HepG2 (cell line): ENCODE measurements around the gene PARP2. TPM values are rescaled to one million over a fixed set of nuclear protein-coding genes. Genes with fewer than 3 reads are reported as not detected.
A peak's percentile ranks its signal among the peaks of the same experiment; 100 is the strongest.

Experiments
- GATA4 ChIP-seq: sonication (generic); IDR thresholded peaks from 2 replicates; pipeline ENCODE4 v1.6.1; 2016; ENCODE audit warnings: antibody characterized with exemption, low read depth, borderline replicate concordance
- HNRNPUL1 ChIP-seq: fragments of 200-400 bp; formaldehyde crosslinking; IDR thresholded peaks from 2 replicates; pipeline ENCODE4 v1.6.1; 2017; ENCODE audit warnings: low read depth, mild to moderate bottlenecking, low read length, moderate library complexity
- IKZF4 ChIP-seq: sonication (generic); formaldehyde crosslinking; IDR thresholded peaks from 2 replicates; pipeline ENCODE4 v1.5.1; 2020; ENCODE audit warnings: borderline replicate concordance, mild to moderate bottlenecking, low read depth, missing genetic modification reagents; ENCODE audit errors: not compliant biosample characterization
- MAFF ChIP-seq: IDR thresholded peaks from 2 replicates; pipeline ENCODE4 v1.6.1; 2011; ENCODE audit warnings: low read depth, low read length, improper control_type of control experiment
- MIXL1 ChIP-seq: IDR thresholded peaks from 2 replicates; pipeline ENCODE4 v1.6.1; 2016
- MZF1 ChIP-seq: sonication (generic); formaldehyde crosslinking; IDR thresholded peaks from 2 replicates; pipeline ENCODE4 v1.8.1; 2023; ENCODE audit warnings: mild to moderate bottlenecking, missing genetic modification reagents, borderline replicate concordance
- NCOA2 ChIP-seq: sonication (generic); formaldehyde crosslinking; IDR thresholded peaks from 2 replicates; pipeline ENCODE4 v1.8.0; 2022; ENCODE audit warnings: inconsistent platforms
- NR2F1 ChIP-seq, 2 experiments: fragments of 450-650 bp in 1 of 2; formaldehyde crosslinking in 1 of 2; IDR thresholded peaks; 2 replicates each; pipeline versions ENCODE4 v1.5.0 to v1.6.1; 2016 to 2020; ENCODE audit warnings: mild to moderate bottlenecking in 1 of 2, missing compliant biosample characterization in 1 of 2, missing genetic modification reagents in 1 of 2, moderate library complexity in 1 of 2
- NR2F6 ChIP-seq, 2 experiments: IDR thresholded peaks; 2 replicates each; pipeline ENCODE4 v1.6.1; 2016; ENCODE audit warnings: antibody characterized with exemption in 1 of 2, mild to moderate bottlenecking in 1 of 2
- PHF8 ChIP-seq: sonication (generic); formaldehyde crosslinking; IDR thresholded peaks from 2 replicates; pipeline ENCODE4 v1.5.0; 2020; ENCODE audit warnings: missing genetic modification reagents
- PRDM15 ChIP-seq: sonication (generic); formaldehyde crosslinking; IDR thresholded peaks from 2 replicates; pipeline ENCODE4 v1.4.0; 2020; ENCODE audit warnings: missing genetic modification reagents
- RBFOX2 ChIP-seq: fragments of 200-400 bp; formaldehyde crosslinking; IDR thresholded peaks from 2 replicates; pipeline ENCODE4 v1.6.1; 2017; ENCODE audit warnings: low read depth, mild to moderate bottlenecking, low read length
- RFX3 ChIP-seq: IDR thresholded peaks from 2 replicates; pipeline ENCODE4 v1.6.1; 2016; ENCODE audit warnings: missing biosample characterization, missing genetic modification reagents
- SOX5 ChIP-seq: IDR thresholded peaks from 2 replicates; pipeline ENCODE4 v1.6.1; 2016; ENCODE audit warnings: borderline replicate concordance
- YEATS2 ChIP-seq: sonication (generic); formaldehyde crosslinking; IDR thresholded peaks from 2 replicates; pipeline ENCODE4 v1.4.0; 2020; ENCODE audit warnings: missing genetic modification reagents, borderline replicate concordance
- ZNF124 ChIP-seq: sonication (generic); formaldehyde crosslinking; IDR thresholded peaks from 2 replicates; pipeline ENCODE4 v1.4.0; 2020; ENCODE audit warnings: missing genetic modification reagents
- ZNF234 ChIP-seq: sonication (generic); formaldehyde crosslinking; conservative IDR thresholded peaks from 2 replicates; pipeline ENCODE4 v1.5.1; 2020; ENCODE audit warnings: mild to moderate bottlenecking, missing genetic modification reagents
- ZNF407 ChIP-seq: sonication (generic); formaldehyde crosslinking; IDR thresholded peaks from one replicate; pipeline ENCODE4 v1.5.1; 2020; ENCODE audit warnings: mild to moderate bottlenecking, missing genetic modification reagents; ENCODE audit errors: not compliant biosample characterization
- ZNF547 ChIP-seq: sonication (generic); formaldehyde crosslinking; IDR thresholded peaks from 2 replicates; pipeline ENCODE4 v1.5.1; 2020; ENCODE audit warnings: mild to moderate bottlenecking, missing genetic modification reagents
- polyA plus RNA-seq, 8 experiments: library from polyadenylated mRNA; depleted of rRNA in 3 of 8; stranded (reverse) in 7 of 8; unstranded in 1 of 8; fragments of >200 nt; fragmentation: Illumina TruSeq in 4 of 8; extraction: Trizol in 4 of 8; gene quantifications; 2 replicates each; pipeline versions ENCODE4 v1.2.1 to v1.2.3, GENCODE V29; 2011 to 2016; ENCODE audit warnings: low read depth in 4 of 8, missing spikeins in 1 of 8, mixed read lengths in 1 of 8; ENCODE audit not compliant: insufficient read depth in 1 of 8
- total RNA-seq, 5 experiments: library from RNA; depleted of rRNA; stranded (reverse); fragments of >200 nt; fragmentation: Illumina TruSeq; extraction: Trizol; gene quantifications; 2 replicates each; pipeline ENCODE4 v1.2.3, GENCODE V29; 2016; ENCODE audit warnings: low read depth in 1 of 5

PARP2 gene
- total and polyA plus RNA-seq, 2 of the 13 experiments (the other 11 are each of a cell fraction or from before 2014, with no cell fraction given): 37.3 to 38.4 TPM

GRCh38 chr14:20332788-20333493 is 10.5 kb upstream of the PARP2 start, which contains the start of gene CCNB1IP1 (continued):
- TF ChIP-seq ZNF407 (CRISPR knock-in tag) (peak; percentile 75), ZNF124 (CRISPR knock-in tag) (no peak), RFX3 (CRISPR knock-in tag) (no peak), PHF8 (CRISPR knock-in tag) (peak; percentile 70), ZNF234 (no peak), MAFF (no peak), SOX5 (no peak; the same call in 1 of the 2 replicates), PRDM15 (no peak), IKZF4 (CRISPR knock-in tag) (no peak), NR2F1 (CRISPR knock-in tag; IDR thresholded peaks at IDR 0.05) (no peak), GATA4 (peak; percentile 29; the same call in 1 of the 2 replicates), HNRNPUL1 (no peak), NR2F6 (IDR thresholded peaks at IDR 0.05) (0 out of 2 replicates have a peak, but pooled peaks have one; percentile 9), NR2F6 (CRISPR knock-in tag; IDR thresholded peaks at IDR 0.05) (no peak), YEATS2 (CRISPR knock-in tag) (no peak; the same call in 1 of the 2 replicates), RBFOX2 (peak; percentile 78), MZF1 (CRISPR knock-in tag) (no peak), ZNF547 (peak; percentile 85; the same call in 1 of the 2 replicates), MIXL1 (CRISPR knock-in tag) (peak; percentile 64; the same call in 1 of the 2 replicates), NCOA2 (no peak)
